Measurements from ENCODE around the gene FRMD4A.
"Not testable (repeated sequence)": the region's sequence is repeated elsewhere in the genome, so short reads cannot be mapped to it uniquely, and the experiment has no call there.

FRMD4A gene

GRCh38 chr10:14146025-14146424 is 184.7 kb downstream of the FRMD4A start:
- DNase-seq (ENCODE audit: low read depth), result peak; percentile 32

- no peak for DNase-seq (ENCODE audit: low read depth)
Observed at GRCh38 chr10:14144451-14144850, 186.3 kb downstream of the FRMD4A start.

- DNase-seq (ENCODE audit: low read depth), result no peak
Observed at GRCh38 chr10:14142606-14143250, 188.0 kb downstream of the FRMD4A start.

- DNase-seq (ENCODE audit: low read depth), result no peak
Observed at GRCh38 chr10:14141283-14141682, 189.4 kb downstream of the FRMD4A start.

GRCh38 chr10:14137391-14137790 is 193.3 kb downstream of the FRMD4A start:
- no peak for DNase-seq (ENCODE audit: low read depth)

GRCh38 chr10:14135196-14135595 is 195.5 kb downstream of the FRMD4A start:
- not testable (repeated sequence) for DNase-seq (ENCODE audit: low read depth)

- DNase-seq (ENCODE audit: low read depth), result no peak
Observed at GRCh38 chr10:14134275-14134674, 196.4 kb downstream of the FRMD4A start.

- DNase-seq (ENCODE audit: low read depth), result no peak
Observed at GRCh38 chr10:14131261-14131960, 199.3 kb downstream of the FRMD4A start.

GRCh38 chr10:14129770-14130169 is 201.0 kb downstream of the FRMD4A start:
- no peak for DNase-seq (ENCODE audit: low read depth)

GRCh38 chr10:14128519-14128918 is 202.2 kb downstream of the FRMD4A start:
- DNase-seq (ENCODE audit: low read depth), result no peak

GRCh38 chr10:14126697-14127440 is 203.9 kb downstream of the FRMD4A start:
- DNase-seq (ENCODE audit: low read depth), result no peak

- no peak for DNase-seq (ENCODE audit: low read depth)
Observed at GRCh38 chr10:14125564-14125963, 205.2 kb downstream of the FRMD4A start.

- no peak for DNase-seq (ENCODE audit: low read depth)
Observed at GRCh38 chr10:14124941-14125340, 205.8 kb downstream of the FRMD4A start.

- no peak for DNase-seq (ENCODE audit: low read depth)
Observed at GRCh38 chr10:14123139-14123538, 207.6 kb downstream of the FRMD4A start.

GRCh38 chr10:14120812-14121211 is 209.9 kb downstream of the FRMD4A start:
- no peak for DNase-seq (ENCODE audit: low read depth)

GRCh38 chr10:14118953-14119352 is 211.8 kb downstream of the FRMD4A start:
- DNase-seq (ENCODE audit: low read depth), result no peak

GRCh38 chr10:14116837-14117236 is 213.9 kb downstream of the FRMD4A start:
- no peak for DNase-seq (ENCODE audit: low read depth)

- DNase-seq (ENCODE audit: low read depth), result no peak
Observed at GRCh38 chr10:14116021-14116420, 214.7 kb downstream of the FRMD4A start.

GRCh38 chr10:14114791-14115190 is 215.9 kb downstream of the FRMD4A start:
- no peak for DNase-seq (ENCODE audit: low read depth)

- no peak for DNase-seq (ENCODE audit: low read depth)
Observed at GRCh38 chr10:14112056-14112455, 218.7 kb downstream of the FRMD4A start.

- DNase-seq (ENCODE audit: low read depth), result no peak
Observed at GRCh38 chr10:14111208-14111607, 219.5 kb downstream of the FRMD4A start.

- DNase-seq (ENCODE audit: low read depth), result no peak
Observed at GRCh38 chr10:14106828-14107227, 223.9 kb downstream of the FRMD4A start.

- DNase-seq (ENCODE audit: low read depth), result no peak
Observed at GRCh38 chr10:14102056-14102455, 228.7 kb downstream of the FRMD4A start.
